Heart right ventricle (tissue), 16 donors: ENCODE data around the gene ZFYVE28. TPM values are rescaled to one million over a fixed set of nuclear protein-coding genes. Genes with fewer than 3 reads are reported as not detected.

Source experiments
- ATAC-seq, 8 donors: fragments of 200-7000 bp; cut with Tn5 transposase; one replicate each; pipeline ENCODE4 v1.9.1; 2020; ENCODE audit warnings: mild to moderate bottlenecking in 8 of 8, moderate library complexity in 8 of 8, moderate number of reproducible peaks in 1 of 8
- DNase-seq, 2 donors: peaks; one replicate each; pipeline ENCODE4 v3.0.0-alpha.2; 2020
- H3K27ac ChIP-seq, 10 donors: fragments of 200-600 bp; sonication (generic) in 2 of 10; one replicate each; pipeline versions ENCODE4 v1.5.0 to v1.8.0; 2020 to 2022; ENCODE audit warnings: mild to moderate bottlenecking in 3 of 10
- H3K27me3 ChIP-seq, 7 donors: fragments of 200-600 bp; one replicate each; pipeline ENCODE4 v1.8.0; 2021 to 2022; ENCODE audit warnings: mild to moderate bottlenecking in 2 of 7
- H3K36me3 ChIP-seq, 9 donors: fragments of 200-600 bp; sonication (generic) in 1 of 9; one replicate each; pipeline versions ENCODE4 v1.5.0 to v1.8.0; 2020 to 2022; ENCODE audit warnings: mild to moderate bottlenecking in 2 of 9
- H3K4me1 ChIP-seq, 9 donors: fragments of 200-600 bp; sonication (generic) in 1 of 9; one replicate each; pipeline versions ENCODE4 v1.5.0 to v1.8.0; 2020 to 2022; ENCODE audit warnings: mild to moderate bottlenecking in 4 of 9
- H3K4me3 ChIP-seq, 10 donors: fragments of 200-600 bp; sonication (generic) in 2 of 10; one replicate each; pipeline versions ENCODE4 v1.5.0 to v1.8.0; 2020 to 2022; ENCODE audit warnings: mild to moderate bottlenecking in 7 of 10, moderate library complexity in 2 of 10
- H3K9me3 ChIP-seq, 11 donors: fragments of 200-600 bp in 10 of 11; sonication (generic) in 2 of 11; one replicate each; pipeline versions ENCODE4 v1.5.0 to v1.8.0; 2013 to 2022; ENCODE audit warnings: mild to moderate bottlenecking in 2 of 11, control low read depth in 1 of 11, moderate library complexity in 1 of 11
- WGBS, 2 donors: extraction: QIAGEN DNeasy Blood & Tissue Kit; methylation state at CpG; one replicate each; pipeline ENCODE4 v1.1.7; 2013; ENCODE audit warnings: inconsistent platforms in 1 of 2; 5-methylcytosine and 5-hydroxymethylcytosine counted together
- intact Hi-C, 10 donors: fragments of 100-400 bp; cut with DNase I; formaldehyde crosslinking; loops; one replicate each; pipeline versions ENCODE4 v1.11.1 to v1.14.2; 2022
- polyA plus RNA-seq, 2 donors: library from polyadenylated mRNA; stranded (reverse); fragments of 200-250 nt; gene quantifications; one replicate each; pipeline ENCODE4 v1.2.3, GENCODE V29; 2013
- total RNA-seq, 10 donors: library from RNA; stranded (reverse); fragmentation: NEBNext Ultra II Directional in 3 of 10; extraction: Animal tissue kit (Norgen Biotek cat#: 25700) in 3 of 10; gene quantifications; one replicate each; pipeline versions ENCODE4 v1.2.1 to v1.2.4, GENCODE V29; 2021 to 2023
- TF ChIP-seq, protein P1 (sequence below), 9 donors: fragments of 200-600 bp; sonication (generic) in 2 of 9; IDR thresholded peaks; one replicate each; pipeline versions ENCODE4 v1.5.0 to v1.8.0; 2021 to 2022; ENCODE audit warnings: antibody characterized with exemption in 9 of 9, mild to moderate bottlenecking in 5 of 9, moderate library complexity in 1 of 9
- donor health status: Arrhythmogenic right ventricular cardiomyopathy.
- donor health status: ischemic (EF 13 %, LVEDD 7.1; RV severe dilation, severe dysfunction).
- donor health status: healthy with polysubstance abuse.
- donor health status: DM: no; HTN: yes; CAD: no.
- donor health status: DM: no; HTN: no; CAD: no.
- donor health status: ischemic (EF 25% LVEDD 6.9; RV normal size, moderate dysfunction).
- donor health status: ischemic (EF 25% LVEDD 5.7; RV mildly dilated, moderate dysfunction).
- donor health status: healthy.
- donor health status: DM: yes; HTN: yes; CAD: no.
- donor health status: Ischemic cardiomyopathy.
- donor health status: ischemic (EF 35%, LVEDD 5.7; RV mildly dilated, moderate dysfunction).
- donor health status: nonischemic (EF 11% LVEDD 7.7; RV severe dilation, severe dysfunction).
- donor health status: DM: yes; HTN: yes; CAD: no.
- donor health status: PGD.
- donor health status: ischemic (EF 29% LVEDD 5.4; RV normal size, mild dysfunction).
- donor health status: nonischemic (EF 23%, LVEDD 6.1; RV moderate dilation, normal function).

Gene ZFYVE28
- total and polyA plus RNA-seq, 12 donors: 2.3 to 9.9 (median 3.5) TPM

DNA sequence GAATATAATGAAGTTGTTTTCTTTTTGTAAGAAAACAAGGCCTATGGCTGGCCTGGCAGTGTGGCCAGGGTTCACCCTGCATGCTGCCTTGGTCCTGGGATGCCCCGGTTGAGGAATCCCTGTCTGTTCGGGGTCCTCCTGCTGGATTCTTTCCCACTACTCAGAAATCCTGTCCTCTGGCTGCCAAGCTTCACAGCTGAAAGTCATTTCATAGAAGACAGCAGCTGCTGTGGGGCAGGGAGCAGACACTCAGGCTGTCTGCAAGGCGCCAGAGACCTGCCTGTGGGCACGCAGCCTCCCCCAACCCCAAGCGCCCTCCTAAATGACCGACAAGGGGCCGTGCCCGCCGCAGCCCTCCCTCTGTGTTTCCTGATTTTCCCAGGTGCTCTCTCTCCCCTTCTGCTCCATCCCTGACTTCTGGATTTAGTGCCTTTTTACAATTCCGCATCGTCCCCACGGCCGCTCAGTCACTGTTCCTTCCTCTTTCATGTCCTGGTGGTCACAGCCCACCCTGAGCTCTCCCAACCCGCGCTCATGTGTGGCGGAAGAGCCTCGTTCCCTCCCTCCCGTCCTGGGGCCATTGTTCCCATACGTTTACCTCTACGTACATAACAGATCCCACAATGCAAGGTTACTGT is 27.5 kb downstream of the ZFYVE28 start:
- no peak for ATAC-seq
- intact Hi-C loops: no loop called here
- WGBS, 2 donors: 52 to 55% methylated on average over 20 of the region's 20 CpGs

GRCh38 chr4:2390146-2390545 is 28.3 kb downstream of the ZFYVE28 start:
- no peaks in the 10 kb centered on the region for H3K9me3 ChIP-seq
- H3K27me3 ChIP-seq: peaks cover 0 to 22% (median 0%) of the 10 kb centered on the region in 7 donors
- H3K36me3 ChIP-seq: no peaks in the 10 kb centered on the region
- ATAC-seq (no peak), DNase-seq (no peak)
- TF ChIP-seq, protein P1, sequence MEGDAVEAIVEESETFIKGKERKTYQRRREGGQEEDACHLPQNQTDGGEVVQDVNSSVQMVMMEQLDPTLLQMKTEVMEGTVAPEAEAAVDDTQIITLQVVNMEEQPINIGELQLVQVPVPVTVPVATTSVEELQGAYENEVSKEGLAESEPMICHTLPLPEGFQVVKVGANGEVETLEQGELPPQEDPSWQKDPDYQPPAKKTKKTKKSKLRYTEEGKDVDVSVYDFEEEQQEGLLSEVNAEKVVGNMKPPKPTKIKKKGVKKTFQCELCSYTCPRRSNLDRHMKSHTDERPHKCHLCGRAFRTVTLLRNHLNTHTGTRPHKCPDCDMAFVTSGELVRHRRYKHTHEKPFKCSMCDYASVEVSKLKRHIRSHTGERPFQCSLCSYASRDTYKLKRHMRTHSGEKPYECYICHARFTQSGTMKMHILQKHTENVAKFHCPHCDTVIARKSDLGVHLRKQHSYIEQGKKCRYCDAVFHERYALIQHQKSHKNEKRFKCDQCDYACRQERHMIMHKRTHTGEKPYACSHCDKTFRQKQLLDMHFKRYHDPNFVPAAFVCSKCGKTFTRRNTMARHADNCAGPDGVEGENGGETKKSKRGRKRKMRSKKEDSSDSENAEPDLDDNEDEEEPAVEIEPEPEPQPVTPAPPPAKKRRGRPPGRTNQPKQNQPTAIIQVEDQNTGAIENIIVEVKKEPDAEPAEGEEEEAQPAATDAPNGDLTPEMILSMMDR (IDR thresholded peaks at IDR 0.05): no peak
- 71% methylated on average over 9 of the region's 9 CpGs for WGBS, 2 donors
- H3K4me3 ChIP-seq: no peak overlapping the region
- no peak overlapping the region for H3K27ac ChIP-seq
- intact Hi-C loops: no loop called here
- H3K4me1 ChIP-seq: peaks cover 0 to 16% (median 6%) of the 10 kb centered on the region in 9 donors

More for the DNA sequence above, 27.5 kb downstream of the ZFYVE28 start:
- no peaks in the 10 kb centered on the region for H3K9me3 ChIP-seq
- H3K27ac ChIP-seq: no peak overlapping the region
- DNase-seq: no peak
- H3K36me3 ChIP-seq: no peaks in the 10 kb centered on the region
- TF ChIP-seq, protein P1 (IDR thresholded peaks at IDR 0.05): no peak
- no peak overlapping the region for H3K4me3 ChIP-seq
- peaks cover 0 to 22% (median 0%) of the 10 kb centered on the region in 7 donors for H3K27me3 ChIP-seq
- peaks cover 0 to 16% (median 6%) of the 10 kb centered on the region in 9 donors for H3K4me1 ChIP-seq

GRCh38 chr4:2389691-2390090 is 28.8 kb downstream of the ZFYVE28 start:
- H3K27me3 ChIP-seq: peaks cover 0 to 22% (median 0%) of the 10 kb centered on the region in 7 donors
- TF ChIP-seq, protein P1 (IDR thresholded peaks at IDR 0.05): no peak
- H3K4me1 ChIP-seq: peaks cover 0 to 16% (median 6%) of the 10 kb centered on the region in 9 donors
- 78 to 80% methylated on average over 9 of the region's 9 CpGs for WGBS, 2 donors
- ATAC-seq (no peak), DNase-seq (no peak)
- H3K4me3 ChIP-seq: no peak overlapping the region
- H3K9me3 ChIP-seq: no peaks in the 10 kb centered on the region
- no peaks in the 10 kb centered on the region for H3K36me3 ChIP-seq
- no peak overlapping the region for H3K27ac ChIP-seq
- intact Hi-C loops: no loop called here

GRCh38 chr4:2388429-2389182 is 29.8 kb downstream of the ZFYVE28 start:
- Histone ChIP-seq H3K27ac (no peak overlapping the region), H3K9me3 (no peaks in the 10 kb centered on the region), H3K27me3 (peaks cover 0 to 17% (median 0%) of the 10 kb centered on the region in 7 donors), H3K4me3 (no peak overlapping the region), H3K36me3 (no peaks in the 10 kb centered on the region), H3K4me1 (peaks cover 0 to 9% (median 3%) of the 10 kb centered on the region in 9 donors)
- ATAC-seq (peak in 2 of 8 donors; percentile 37 to 41), DNase-seq (no peak)
- intact Hi-C loops: no loop called here
- TF ChIP-seq, protein P1 (IDR thresholded peaks at IDR 0.05): no peak
- 60 to 61% methylated on average over 9 of the region's 9 CpGs for WGBS, 2 donors
